ENCODE data around the gene EGFR.
A peak's percentile ranks its signal among the peaks of the same experiment; 100 is the strongest.

EGFR gene

DNA sequence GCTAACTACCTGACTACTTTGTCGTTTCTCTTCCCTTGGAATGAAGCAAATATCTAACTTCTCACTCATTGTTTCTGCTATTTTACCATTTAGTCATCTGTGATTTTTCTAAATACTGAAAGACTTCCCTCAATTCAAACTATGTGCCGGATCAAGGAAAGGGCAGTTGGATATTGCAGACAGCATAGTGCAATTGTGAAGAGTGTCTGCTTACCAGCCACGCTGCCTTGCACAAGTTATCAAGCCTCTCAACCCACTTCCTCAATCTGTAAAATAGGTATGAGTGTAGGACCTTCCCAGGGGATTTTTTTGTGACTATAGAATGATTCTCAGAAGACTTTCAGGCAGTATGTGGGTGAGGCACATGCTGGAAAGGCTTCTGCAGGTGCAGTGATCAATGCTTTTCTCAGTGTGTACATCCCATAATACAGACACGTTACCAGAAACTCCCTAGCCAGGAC is 54.3 kb downstream of the EGFR start:
- TF ChIP-seq, protein P1, sequence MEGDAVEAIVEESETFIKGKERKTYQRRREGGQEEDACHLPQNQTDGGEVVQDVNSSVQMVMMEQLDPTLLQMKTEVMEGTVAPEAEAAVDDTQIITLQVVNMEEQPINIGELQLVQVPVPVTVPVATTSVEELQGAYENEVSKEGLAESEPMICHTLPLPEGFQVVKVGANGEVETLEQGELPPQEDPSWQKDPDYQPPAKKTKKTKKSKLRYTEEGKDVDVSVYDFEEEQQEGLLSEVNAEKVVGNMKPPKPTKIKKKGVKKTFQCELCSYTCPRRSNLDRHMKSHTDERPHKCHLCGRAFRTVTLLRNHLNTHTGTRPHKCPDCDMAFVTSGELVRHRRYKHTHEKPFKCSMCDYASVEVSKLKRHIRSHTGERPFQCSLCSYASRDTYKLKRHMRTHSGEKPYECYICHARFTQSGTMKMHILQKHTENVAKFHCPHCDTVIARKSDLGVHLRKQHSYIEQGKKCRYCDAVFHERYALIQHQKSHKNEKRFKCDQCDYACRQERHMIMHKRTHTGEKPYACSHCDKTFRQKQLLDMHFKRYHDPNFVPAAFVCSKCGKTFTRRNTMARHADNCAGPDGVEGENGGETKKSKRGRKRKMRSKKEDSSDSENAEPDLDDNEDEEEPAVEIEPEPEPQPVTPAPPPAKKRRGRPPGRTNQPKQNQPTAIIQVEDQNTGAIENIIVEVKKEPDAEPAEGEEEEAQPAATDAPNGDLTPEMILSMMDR (IDR thresholded peaks at IDR 0.05), result no peak

DNA sequence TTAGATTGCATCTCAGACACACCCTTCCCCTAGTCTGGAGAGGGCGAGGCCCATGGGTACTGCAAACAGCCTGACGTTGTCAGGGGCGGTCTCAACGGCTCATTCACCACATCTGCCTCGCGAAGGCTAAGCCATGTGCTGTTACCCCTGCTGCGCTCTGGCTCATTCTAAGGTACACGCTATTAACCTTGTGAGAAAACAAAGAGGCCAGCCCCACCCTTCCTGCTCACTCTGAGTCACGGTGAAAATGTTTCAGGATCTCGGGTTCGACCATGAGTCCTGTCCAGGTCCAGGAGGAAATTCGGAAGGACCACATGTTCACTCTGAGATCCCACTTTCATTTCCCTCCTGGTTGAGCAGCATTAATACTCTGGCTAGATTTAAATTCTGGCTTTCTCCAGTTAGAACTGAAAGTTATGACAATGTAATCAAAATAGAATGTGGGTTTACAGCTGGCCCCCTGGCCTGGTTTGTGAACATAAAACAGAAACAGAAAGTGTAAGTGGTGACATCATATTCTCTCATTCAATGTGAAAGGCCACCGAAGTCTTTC is 55.2 kb downstream of the EGFR start:
- Histone ChIP-seq H3K4me3 (peak overlapping the region; percentile 4 to 17), H3K9me3 (no peaks in the 10 kb centered on the region), H3K36me3 (no peaks in the 10 kb centered on the region), H3K27ac (peak overlapping the region; percentile 39 to 60), H3K4me1 (peaks cover 0 to 64% (median 29%) of the 10 kb centered on the region in 4 donors), H3K27me3 (no peaks in the 10 kb centered on the region)
- intact Hi-C loops (cut with DNase I; ENCODE audit: low total_unique reads), result loop anchor here (10.0 kb wide), 1 partner anchor 51 kb away; no protein-coding TSS in a partner anchor
- TF ChIP-seq, protein P1 (IDR thresholded peaks at IDR 0.05), result no peak
- DNase-seq, result no peak

More for the DNA sequence above, 54.3 kb downstream of the EGFR start:
- Histone ChIP-seq H3K4me1 (peaks cover 0 to 64% (median 29%) of the 10 kb centered on the region in 4 donors), H3K9me3 (no peaks in the 10 kb centered on the region), H3K27me3 (no peaks in the 10 kb centered on the region), H3K36me3 (no peaks in the 10 kb centered on the region), H3K27ac (peak overlapping the region; percentile 39 to 60), H3K4me3 (no peak overlapping the region)
- DNase-seq, result no peak
- intact Hi-C loops (cut with DNase I; ENCODE audit: low total_unique reads), result loop anchor here (10.0 kb wide), 1 partner anchor 52 kb away; no protein-coding TSS in a partner anchor

DNA sequence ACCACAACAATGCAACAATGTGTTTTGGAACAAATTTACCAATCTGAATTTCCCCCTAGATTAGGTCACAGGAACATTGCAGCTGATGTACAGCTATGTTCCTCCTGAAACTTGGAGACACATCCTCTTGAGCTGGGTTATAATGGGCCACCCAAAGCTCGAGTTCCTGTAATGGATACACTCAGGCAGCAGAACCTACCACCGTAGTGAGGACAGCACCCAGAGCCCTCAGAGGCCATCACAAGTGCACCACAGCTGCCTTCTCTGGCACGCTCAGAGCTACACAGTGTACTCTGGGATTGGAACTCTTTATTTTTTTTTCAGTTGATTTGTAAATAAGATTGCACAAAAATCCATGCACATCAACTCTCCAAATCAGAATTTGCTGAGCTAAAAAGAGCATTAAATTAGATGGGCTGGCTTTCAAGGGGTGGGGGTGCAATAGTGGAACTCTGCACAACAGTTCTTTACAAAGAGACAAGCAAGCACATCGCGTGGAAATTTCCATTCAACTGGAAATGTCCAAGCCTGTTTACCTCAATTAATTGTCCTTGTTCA is 56.7 kb downstream of the EGFR start:
- Histone ChIP-seq H3K36me3 (no peaks in the 10 kb centered on the region), H3K27ac (peak overlapping the region; percentile 39 to 60), H3K9me3 (no peaks in the 10 kb centered on the region), H3K4me3 (no peak overlapping the region), H3K4me1 (peaks cover 0 to 66% (median 29%) of the 10 kb centered on the region in 4 donors), H3K27me3 (no peaks in the 10 kb centered on the region)
- peak; percentile 77 to 78 for DNase-seq
- TF ChIP-seq, protein P1 (IDR thresholded peaks at IDR 0.05), result no peak
- intact Hi-C loops (cut with DNase I; ENCODE audit: low total_unique reads), result loop anchor here (10.0 kb wide), 1 partner anchor 49 kb away; no protein-coding TSS in a partner anchor

DNA sequence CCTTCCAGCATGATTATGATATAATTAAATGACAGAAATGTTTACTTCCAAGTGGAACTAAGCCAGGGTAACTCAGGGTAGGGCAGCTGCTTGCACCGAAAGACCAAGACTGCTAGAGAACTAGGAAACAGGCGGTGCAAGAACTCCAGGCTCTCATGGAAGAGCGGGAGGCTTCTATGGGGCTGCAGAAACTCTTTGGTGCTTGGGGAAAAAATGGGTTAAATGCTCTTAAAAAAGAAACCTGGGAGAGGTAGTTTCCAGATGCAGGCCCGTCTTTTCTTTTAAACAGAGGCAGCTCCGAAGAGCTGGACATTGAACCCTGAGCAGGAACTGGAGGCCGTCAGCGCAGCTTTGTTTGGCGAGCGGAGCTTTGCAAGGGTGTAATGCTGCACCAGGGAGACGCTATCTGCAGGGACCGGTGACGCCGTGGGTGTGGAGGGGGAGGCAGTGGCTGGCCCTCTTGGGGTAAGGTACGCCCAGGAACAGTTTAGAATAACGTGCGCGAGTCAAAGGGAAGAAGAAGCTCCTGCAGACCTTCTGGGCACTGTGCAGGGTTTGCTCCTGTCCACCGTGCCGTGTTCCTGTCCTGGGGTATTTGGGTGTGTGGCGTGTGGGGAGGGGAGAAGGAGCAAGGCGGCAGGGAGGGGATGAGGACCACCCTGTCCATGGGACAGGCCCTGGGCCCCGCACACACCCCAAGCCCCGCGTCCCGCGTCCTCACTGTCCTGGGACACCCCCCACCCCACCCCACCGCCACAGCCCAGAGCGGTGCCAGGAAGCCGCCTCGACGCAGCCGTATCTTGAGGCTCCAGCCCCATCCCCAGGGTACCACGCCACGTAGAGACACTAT is 59.0 kb downstream of the EGFR start:
- TF ChIP-seq, protein P1 (IDR thresholded peaks at IDR 0.05), result no peak
- Histone ChIP-seq H3K27ac (no peak overlapping the region), H3K36me3 (no peaks in the 10 kb centered on the region), H3K4me1 (peaks cover 0 to 68% (median 24%) of the 10 kb centered on the region in 4 donors), H3K27me3 (no peaks in the 10 kb centered on the region), H3K9me3 (no peaks in the 10 kb centered on the region), H3K4me3 (no peak overlapping the region)
- no peak for DNase-seq
- intact Hi-C loops (cut with DNase I; ENCODE audit: low total_unique reads), result loop anchor here (10.0 kb wide), 1 partner anchor 47 kb away; no protein-coding TSS in a partner anchor

DNA sequence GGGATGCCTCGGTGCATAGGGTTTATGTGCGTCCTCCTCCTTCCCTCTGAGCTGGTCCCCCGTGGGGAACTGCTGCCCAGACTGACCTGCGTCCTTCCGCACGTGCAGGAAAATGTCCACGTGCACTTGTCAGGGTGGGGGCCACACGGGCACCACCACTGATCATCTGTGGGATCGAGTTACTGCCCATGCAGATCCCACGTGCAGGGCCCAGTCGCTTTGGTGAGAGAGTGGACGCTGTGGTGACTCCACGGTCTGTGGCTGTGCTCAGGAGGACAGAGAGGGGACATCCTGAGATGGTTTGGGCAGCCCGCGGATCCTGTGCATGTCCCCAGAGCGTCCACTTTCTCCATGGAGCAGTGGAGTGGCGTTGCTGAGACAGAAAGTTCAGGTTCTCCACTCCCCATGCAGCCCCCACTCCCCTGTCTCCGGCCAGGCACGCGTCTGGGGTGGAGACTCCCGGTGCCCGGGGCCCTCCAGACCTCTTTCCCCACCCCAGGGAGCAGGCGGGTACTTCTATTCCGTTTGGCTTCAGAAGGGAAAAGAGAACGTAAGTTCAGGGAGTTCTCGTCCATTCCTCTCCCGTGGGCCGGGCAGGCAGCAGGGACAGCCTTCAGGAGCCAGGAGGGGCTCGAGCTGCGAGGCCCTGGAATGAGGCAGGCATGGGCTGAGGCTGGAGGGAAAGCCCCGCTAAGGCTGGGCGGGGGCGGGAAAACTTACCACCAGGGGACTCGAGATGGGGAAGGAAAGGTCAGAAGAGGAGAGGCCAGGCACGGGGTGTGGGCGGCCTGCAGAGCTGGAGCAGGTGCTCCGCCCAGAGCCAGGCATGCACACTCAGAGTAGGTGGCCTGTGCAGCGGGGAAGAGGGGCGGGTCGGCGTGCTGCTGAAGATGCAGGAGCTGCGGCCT is 59.9 kb downstream of the EGFR start:
- no peaks in the 10 kb centered on the region for H3K27me3 ChIP-seq
- DNase-seq, result no peak
- intact Hi-C loops (cut with DNase I; ENCODE audit: low total_unique reads), result loop anchor here (10.0 kb wide), 1 partner anchor 46 kb away; no protein-coding TSS in a partner anchor
- H3K4me3 ChIP-seq, result no peak overlapping the region
- H3K4me1 ChIP-seq, result peaks cover 0 to 59% (median 16%) of the 10 kb centered on the region in 4 donors
- no peak overlapping the region for H3K27ac ChIP-seq
- no peaks in the 10 kb centered on the region for H3K9me3 ChIP-seq
- TF ChIP-seq, protein P1 (IDR thresholded peaks at IDR 0.05), result no peak
- H3K36me3 ChIP-seq, result no peaks in the 10 kb centered on the region

Measured in tibial artery (tissue), 4 donors.